ENCODE results near the gene LAMA2. TPM values are rescaled to one million over a fixed set of nuclear protein-coding genes. Genes with fewer than 3 reads are reported as not detected.

Gene LAMA2
- total RNA-seq, 2 donors from 2014 or later: 7.0 to 14.4 TPM

- intact Hi-C loops (cut with DNase I, micrococcal nuclease): no loop called here
- ATAC-seq: no peak
Observed at GRCh38 chr6:129306826-129307225, 423.9 kb downstream of the LAMA2 start.

DNA sequence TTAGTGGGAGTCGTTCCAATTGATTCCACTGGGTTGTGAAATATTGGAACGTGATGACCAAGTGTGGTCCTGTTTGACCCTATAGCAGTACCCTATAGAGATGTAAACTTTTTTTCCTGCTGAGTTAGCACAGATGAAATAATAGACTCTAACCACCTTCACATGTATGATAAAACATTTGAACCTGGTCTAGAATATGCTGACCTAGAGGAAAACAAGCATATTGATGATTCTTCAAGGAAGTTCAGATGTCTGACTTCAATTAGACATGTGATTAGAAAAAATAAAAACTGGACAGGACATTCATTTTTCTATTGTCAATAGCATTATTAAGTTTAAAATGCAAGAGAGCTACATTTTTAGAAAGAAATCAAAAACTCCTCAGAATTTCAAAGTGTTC lies 424.9 kb downstream of the LAMA2 start:
- intact Hi-C loops (cut with DNase I, micrococcal nuclease): no loop called here
- no peak for ATAC-seq
- no peak for DNase-seq

More at GRCh38 chr6:129306826-129307225, 423.9 kb downstream of the LAMA2 start:
- no peak for DNase-seq

GRCh38 chr6:129309154-129309553 lies 426.2 kb downstream of the LAMA2 start:
- intact Hi-C loops (cut with DNase I, micrococcal nuclease): no loop called here
- peak; percentile 66 for ATAC-seq
- no peak for DNase-seq

DNA sequence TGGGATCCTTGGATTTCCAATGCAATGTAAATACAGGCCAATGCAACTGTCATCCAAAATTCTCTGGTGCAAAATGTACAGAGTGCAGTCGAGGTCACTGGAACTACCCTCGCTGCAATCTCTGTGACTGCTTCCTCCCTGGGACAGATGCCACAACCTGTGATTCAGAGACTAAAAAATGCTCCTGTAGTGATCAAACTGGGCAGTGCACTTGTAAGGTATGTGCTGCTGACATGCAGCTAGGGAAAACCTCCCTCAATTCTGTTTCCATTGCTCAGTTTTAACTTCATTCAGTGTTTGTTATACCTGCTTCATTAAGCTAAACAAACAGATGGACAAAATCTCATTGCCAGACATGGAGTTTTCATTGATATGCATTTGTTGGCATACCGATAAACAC lies 429.9 kb downstream of the LAMA2 start:
- ATAC-seq: peak; percentile 40
- no peak for DNase-seq
- intact Hi-C loops (cut with DNase I, micrococcal nuclease): no loop called here

GRCh38 chr6:129314575-129314974 lies 431.6 kb downstream of the LAMA2 start:
- ATAC-seq: no peak
- intact Hi-C loops (cut with DNase I, micrococcal nuclease): no loop called here
- no peak for DNase-seq

DNA sequence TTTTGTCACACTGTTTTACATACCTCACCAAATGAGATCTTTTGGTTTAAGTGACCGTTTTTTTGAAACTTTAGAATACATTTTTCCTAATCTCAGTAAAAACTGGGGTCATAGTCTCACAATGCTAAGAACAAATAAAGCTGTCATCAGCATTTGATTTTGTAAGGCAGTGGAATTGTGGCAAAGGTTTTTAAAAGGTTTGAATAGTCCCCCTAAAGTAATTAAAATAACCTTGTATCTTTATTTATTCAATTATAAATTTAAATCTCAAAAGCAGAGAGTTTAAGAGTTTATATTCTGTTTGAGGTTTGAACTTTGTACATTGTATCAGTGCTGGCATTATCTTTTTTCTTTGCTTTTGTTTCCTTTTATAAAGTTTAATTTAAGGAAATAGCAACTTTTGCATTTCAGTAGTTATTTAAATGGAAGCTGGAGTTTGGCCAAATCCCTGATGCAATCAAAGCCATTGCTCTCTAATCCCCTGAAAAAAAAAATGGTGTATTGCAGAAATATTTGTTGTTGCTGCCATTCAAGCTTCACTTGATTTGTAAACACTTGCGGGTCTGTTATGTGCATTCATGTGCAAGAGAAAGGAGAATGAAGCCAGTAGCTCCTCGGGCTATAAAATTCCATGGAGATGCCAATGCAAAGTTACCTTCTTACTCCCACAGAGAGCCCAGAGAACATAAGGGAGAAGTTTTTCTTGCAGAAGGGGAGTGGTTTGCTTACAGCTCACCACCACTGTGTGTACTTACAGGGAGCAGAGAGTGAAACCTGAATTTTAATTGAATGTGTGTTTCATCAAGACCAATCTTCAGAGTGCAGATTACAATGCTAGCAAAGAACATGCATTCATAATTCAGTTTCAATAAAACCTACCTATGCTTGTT lies 435.2 kb downstream of the LAMA2 start:
- DNase-seq (peak in 1 of 2 donors; percentile 30), ATAC-seq (peak; percentile 99)
- intact Hi-C loops (cut with DNase I, micrococcal nuclease): no loop called here

- intact Hi-C loops (cut with DNase I, micrococcal nuclease): no loop called here
- no peak for ATAC-seq
Observed at GRCh38 chr6:129320892-129321291, 438.0 kb downstream of the LAMA2 start.

DNA sequence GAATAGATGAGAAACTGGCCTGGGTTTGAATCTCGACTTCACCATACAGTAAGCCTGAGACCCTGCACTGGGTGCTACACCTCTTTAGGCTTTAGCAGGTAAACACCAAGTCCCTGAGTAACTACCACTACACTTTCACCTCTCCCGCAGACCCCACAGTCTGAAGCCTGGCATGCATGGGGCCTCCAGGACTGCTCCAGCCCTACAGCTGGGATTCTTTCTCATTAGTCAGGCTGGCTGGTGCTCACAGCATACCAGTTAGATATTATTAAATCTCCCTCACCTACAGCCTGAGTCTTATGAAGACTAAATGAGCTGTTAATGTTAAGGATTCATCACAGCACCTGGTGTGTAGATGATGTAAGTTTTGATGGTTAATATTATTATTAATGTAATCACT lies 438.4 kb downstream of the LAMA2 start:
- intact Hi-C loops (cut with DNase I, micrococcal nuclease): no loop called here
- DNase-seq (no peak), ATAC-seq (no peak)

More at GRCh38 chr6:129320892-129321291, 438.0 kb downstream of the LAMA2 start:
- DNase-seq: no peak

GRCh38 chr6:129324345-129324744 lies 441.4 kb downstream of the LAMA2 start:
- ATAC-seq (peak; percentile 71), DNase-seq (no peak)
- intact Hi-C loops (cut with DNase I, micrococcal nuclease): no loop called here

DNA sequence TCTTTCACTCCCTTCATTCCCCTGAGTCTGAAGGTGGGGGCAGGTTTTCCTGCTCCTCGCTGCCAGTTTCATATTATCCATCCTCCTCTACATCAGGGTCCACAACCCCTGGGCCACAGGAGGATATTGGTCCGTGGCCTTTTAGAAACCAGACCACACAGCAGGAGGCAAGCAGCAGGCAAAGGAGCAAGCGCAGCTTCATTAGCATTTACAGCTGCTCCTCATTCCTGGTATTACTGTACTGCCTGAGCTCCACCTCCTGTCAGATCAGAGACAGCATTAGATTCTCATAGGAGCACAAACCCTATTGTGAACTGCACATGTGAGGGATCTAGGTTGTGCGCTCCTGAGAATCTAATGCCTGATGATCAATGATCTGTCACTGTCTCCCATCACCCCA lies 446.7 kb downstream of the LAMA2 start:
- intact Hi-C loops (cut with DNase I, micrococcal nuclease): no loop called here
- DNase-seq: no peak
- ATAC-seq: no peak

DNA sequence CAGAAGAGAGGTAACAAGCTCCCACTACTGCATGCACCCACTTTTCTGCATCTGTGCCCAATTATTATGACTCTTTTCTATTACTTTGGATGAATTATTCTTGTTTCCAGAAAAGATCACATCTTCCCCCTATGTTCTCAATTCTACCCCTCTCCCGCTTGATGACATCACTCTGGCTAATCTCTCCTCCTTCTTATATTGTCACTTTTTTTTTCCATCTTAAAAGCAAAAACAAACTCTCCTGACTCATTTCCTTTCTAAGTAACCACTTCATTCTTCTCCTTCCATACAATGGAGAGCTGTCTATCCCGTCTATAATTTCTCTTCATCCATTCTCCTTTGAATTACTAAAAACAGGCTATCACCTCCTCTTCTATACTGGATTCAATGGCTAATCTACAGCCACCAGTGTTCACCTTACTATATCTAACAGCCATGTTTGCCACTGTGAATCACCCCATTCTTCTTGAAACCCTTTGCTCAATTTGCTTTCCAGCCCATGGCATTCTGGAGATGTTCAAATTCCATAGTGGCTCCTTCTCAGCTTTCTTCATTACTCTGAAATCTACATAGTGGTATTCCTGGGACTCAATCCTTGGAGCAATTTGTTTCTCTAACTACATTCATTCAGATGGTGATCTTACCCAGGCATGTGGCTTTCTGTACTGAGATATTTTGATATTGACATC lies 448.7 kb downstream of the LAMA2 start:
- no peak for DNase-seq
- no peak for ATAC-seq
- intact Hi-C loops (cut with DNase I, micrococcal nuclease): no loop called here

- no peak for ATAC-seq
- DNase-seq: no peak
- intact Hi-C loops (cut with DNase I, micrococcal nuclease): no loop called here
Observed at GRCh38 chr6:129335792-129336191, 452.9 kb downstream of the LAMA2 start.

DNA sequence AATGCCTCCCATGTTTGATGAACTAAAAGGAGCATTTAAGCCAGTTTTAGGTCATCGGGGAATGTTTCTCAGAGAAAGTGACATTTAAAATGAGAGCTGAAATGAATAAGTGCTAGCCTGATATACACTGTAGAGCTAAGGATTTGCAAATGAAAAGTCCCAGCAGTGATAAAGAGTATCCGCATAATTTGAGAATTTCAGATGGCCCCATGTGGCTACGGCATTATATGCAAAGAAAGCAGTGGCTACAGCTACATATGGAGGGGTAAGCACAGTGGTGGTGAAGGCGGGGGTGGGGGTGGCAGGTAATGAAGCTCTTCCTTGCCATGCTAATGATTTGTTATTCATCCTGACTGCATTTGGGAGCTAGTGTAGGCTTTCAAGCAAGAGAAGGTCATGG lies 455.7 kb downstream of the LAMA2 start:
- ATAC-seq: no peak
- intact Hi-C loops (cut with DNase I, micrococcal nuclease): no loop called here
- no peak for DNase-seq

DNA sequence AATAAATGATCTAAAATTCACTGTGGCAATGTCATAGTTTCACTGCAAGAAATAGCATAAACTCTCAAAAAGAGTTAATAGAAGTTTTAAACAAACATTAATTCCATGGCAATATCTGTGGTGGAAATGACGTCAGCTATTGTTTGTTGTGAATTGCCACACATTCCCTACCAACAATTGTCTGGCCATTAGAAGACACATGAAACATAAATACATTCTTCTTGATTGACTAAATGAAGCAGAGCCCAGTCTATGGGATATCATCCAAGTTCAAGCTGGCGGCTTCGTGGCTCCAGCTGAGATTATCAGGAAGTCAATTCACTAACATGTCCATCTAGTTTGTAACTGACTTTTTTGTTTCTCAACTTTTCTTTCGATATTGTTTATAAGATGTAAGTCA lies 458.0 kb downstream of the LAMA2 start:
- DNase-seq (no peak), ATAC-seq (no peak)
- intact Hi-C loops (cut with DNase I, micrococcal nuclease): no loop called here

- DNase-seq (no peak), ATAC-seq (no peak)
- intact Hi-C loops (cut with DNase I, micrococcal nuclease): no loop called here
Observed at GRCh38 chr6:129342243-129342642, 459.3 kb downstream of the LAMA2 start.

- ATAC-seq: no peak
- DNase-seq: no peak
- intact Hi-C loops (cut with DNase I, micrococcal nuclease): no loop called here
Observed at GRCh38 chr6:129342796-129343195, 459.9 kb downstream of the LAMA2 start.

DNA sequence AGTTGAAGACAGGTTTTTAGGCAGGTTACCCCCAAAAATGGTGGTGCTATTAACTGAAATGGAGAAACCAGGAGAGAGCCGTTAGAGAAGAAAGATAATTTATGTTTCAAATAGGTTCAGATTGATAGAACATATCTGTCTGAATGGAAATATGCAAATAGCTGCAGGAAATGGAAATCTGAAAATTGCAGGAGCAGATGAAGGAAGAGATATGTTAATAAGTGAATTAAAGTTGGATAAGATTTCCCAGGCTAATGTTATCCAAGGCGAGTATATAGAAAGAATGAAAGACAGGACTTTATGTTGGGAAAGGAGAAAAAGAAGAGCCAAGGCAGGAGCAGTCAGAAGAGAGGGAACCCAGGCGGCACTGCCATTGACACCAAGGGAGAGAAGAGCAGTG lies 461.4 kb downstream of the LAMA2 start:
- DNase-seq: no peak
- intact Hi-C loops (cut with DNase I, micrococcal nuclease): no loop called here
- ATAC-seq: no peak

- ATAC-seq (no peak), DNase-seq (no peak)
- intact Hi-C loops (cut with DNase I, micrococcal nuclease): no loop called here
Observed at GRCh38 chr6:129345890-129346289, 463.0 kb downstream of the LAMA2 start.

GRCh38 chr6:129346964-129347363 lies 464.0 kb downstream of the LAMA2 start:
- intact Hi-C loops (cut with DNase I, micrococcal nuclease): no loop called here
- ATAC-seq: no peak
- no peak for DNase-seq

GRCh38 chr6:129350278-129350677 lies 467.3 kb downstream of the LAMA2 start:
- intact Hi-C loops (cut with DNase I, micrococcal nuclease): no loop called here
- ATAC-seq (peak; percentile 97), DNase-seq (peak; percentile 22 to 32)
